Measurements from ENCODE around the gene PRKCH. TPM values are rescaled to one million over a fixed set of nuclear protein-coding genes. Genes with fewer than 3 reads are reported as not detected.

Gene PRKCH
- total RNA-seq, 1 experiment from 2014 or later = 5.2 TPM

DNA sequence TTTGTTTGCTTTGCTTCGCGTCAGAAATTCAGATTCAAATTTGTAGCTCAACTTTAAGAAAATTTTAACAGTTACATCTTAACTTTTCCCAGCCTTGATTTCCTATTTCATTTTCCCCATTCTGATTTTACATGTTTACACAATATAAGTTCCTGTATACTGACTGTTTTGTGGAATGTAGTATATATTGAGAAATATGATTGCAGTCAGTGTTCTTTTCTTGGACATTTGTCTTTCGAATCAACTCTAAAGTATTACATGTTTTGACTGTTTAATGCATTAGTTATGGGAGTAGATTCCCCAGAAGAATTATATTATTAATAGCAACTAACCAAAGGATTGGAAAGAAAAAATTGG is 48.1 kb downstream of the PRKCH start:
- no peaks in the 10 kb centered on the region for H4K20me1 ChIP-seq (ENCODE audit: control insufficient read depth, insufficient read depth, insufficient read length)
- H2BK5ac ChIP-seq (ENCODE audit: insufficient read length, low read length) = no peak overlapping the region
- H3K23me2 ChIP-seq (ENCODE audit: insufficient read length, low read depth, low read length, poor library complexity, severe bottlenecking) = no peaks in the 10 kb centered on the region
- Mint-ChIP-seq H3K9me3 (peaks cover 20 to 21% of the 10 kb centered on the region in 2 experiments), H3K4me3 (no peak overlapping the region), H3K36me3 (ENCODE audit: insufficient read depth in 1 of 3, low read depth in 3 of 3) (peaks cover 16 to 19% (median 16%) of the 10 kb centered on the region in 3 experiments), H3K27me3 (ENCODE audit: low read depth) (peaks cover 5% of the 10 kb centered on the region), H3K4me1 (peaks cover 7 to 9% of the 10 kb centered on the region in 2 experiments), H3K27ac (no peak overlapping the region; a peak in 1 of 7 replicates)
- no peak overlapping the region for H3K56ac ChIP-seq (ENCODE audit: insufficient read length, low read depth, low read length)
- H2BK120ac ChIP-seq (ENCODE audit: low read depth, low read length, poor library complexity, severe bottlenecking) = no peak overlapping the region
- H3K4me2 ChIP-seq (ENCODE audit: insufficient read depth, insufficient read length, low read length) = no peak overlapping the region
- DNase-seq = no peak
- H3K9me3 ChIP-seq (ENCODE audit: control insufficient read depth, low read depth, low read length) = no peaks in the 10 kb centered on the region
- H4K5ac ChIP-seq (ENCODE audit: insufficient read length, low read depth, low read length) = no peak overlapping the region
- H2AK5ac ChIP-seq (ENCODE audit: insufficient read length, low read length) = no peak overlapping the region
- H2BK12ac ChIP-seq (ENCODE audit: insufficient read length, low read depth, low read length) = no peak overlapping the region
- H2AFZ ChIP-seq (ENCODE audit: low read length) = no peak overlapping the region
- no peak overlapping the region for H3K18ac ChIP-seq (ENCODE audit: insufficient read length, low read depth, low read length)
- no CpG with 5 or more reads among the region's 3 CpGs for WGBS (ENCODE audit: extremely low coverage, insufficient read length, low lambda C conversion rate)
- H3K4me1 ChIP-seq (ENCODE audit: insufficient read depth, low read length) = peaks cover 3% of the 10 kb centered on the region; the same call in 1 of the 2 replicates
- no peak overlapping the region for H3T11ph ChIP-seq (ENCODE audit: low read length)
- no peaks in the 10 kb centered on the region for H3K27me3 ChIP-seq (ENCODE audit: insufficient read depth, low read length)
- H3K79me1 ChIP-seq (ENCODE audit: insufficient read depth, low read depth, low read length, poor library complexity, severe bottlenecking) = no peaks in the 10 kb centered on the region
- no peak overlapping the region for H3K9ac ChIP-seq (ENCODE audit: extremely low read depth, insufficient read length, low read length)
- no peak overlapping the region for H3K27ac ChIP-seq (ENCODE audit: insufficient read length, low read depth, low read length)
- H3K23ac ChIP-seq (ENCODE audit: insufficient read length, low read depth, low read length) = no peak overlapping the region
- no peak overlapping the region for H3K14ac ChIP-seq (ENCODE audit: insufficient read depth, low read length)
- H2BK20ac ChIP-seq (ENCODE audit: low read depth, low read length, poor library complexity, severe bottlenecking) = no peak overlapping the region
- no peak overlapping the region for H4K91ac ChIP-seq (ENCODE audit: insufficient read length, low read depth, low read length)
- H3K79me2 ChIP-seq (ENCODE audit: insufficient read depth, low read length) = no peaks in the 10 kb centered on the region
- TF ChIP-seq, protein P1, sequence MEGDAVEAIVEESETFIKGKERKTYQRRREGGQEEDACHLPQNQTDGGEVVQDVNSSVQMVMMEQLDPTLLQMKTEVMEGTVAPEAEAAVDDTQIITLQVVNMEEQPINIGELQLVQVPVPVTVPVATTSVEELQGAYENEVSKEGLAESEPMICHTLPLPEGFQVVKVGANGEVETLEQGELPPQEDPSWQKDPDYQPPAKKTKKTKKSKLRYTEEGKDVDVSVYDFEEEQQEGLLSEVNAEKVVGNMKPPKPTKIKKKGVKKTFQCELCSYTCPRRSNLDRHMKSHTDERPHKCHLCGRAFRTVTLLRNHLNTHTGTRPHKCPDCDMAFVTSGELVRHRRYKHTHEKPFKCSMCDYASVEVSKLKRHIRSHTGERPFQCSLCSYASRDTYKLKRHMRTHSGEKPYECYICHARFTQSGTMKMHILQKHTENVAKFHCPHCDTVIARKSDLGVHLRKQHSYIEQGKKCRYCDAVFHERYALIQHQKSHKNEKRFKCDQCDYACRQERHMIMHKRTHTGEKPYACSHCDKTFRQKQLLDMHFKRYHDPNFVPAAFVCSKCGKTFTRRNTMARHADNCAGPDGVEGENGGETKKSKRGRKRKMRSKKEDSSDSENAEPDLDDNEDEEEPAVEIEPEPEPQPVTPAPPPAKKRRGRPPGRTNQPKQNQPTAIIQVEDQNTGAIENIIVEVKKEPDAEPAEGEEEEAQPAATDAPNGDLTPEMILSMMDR (conservative IDR thresholded peaks at IDR 0.05) = no peak
- no peak overlapping the region for H3K4ac ChIP-seq (ENCODE audit: low read depth, low read length)
- no peak overlapping the region for H4K8ac ChIP-seq (replicated peaks; ENCODE audit: insufficient read length, low read depth, low read length)
- H2BK15ac ChIP-seq (ENCODE audit: low read depth, low read length) = no peak overlapping the region
